Right lobe of liver (tissue), 6 donors: ENCODE data around the gene DCXR. TPM values are rescaled to one million over a fixed set of nuclear protein-coding genes. Genes with fewer than 3 reads are reported as not detected.
A peak's percentile ranks its signal among the peaks of the same experiment; 100 is the strongest.

Experiments used
- ATAC-seq, 4 donors: fragments of 200-7000 bp; cut with Tn5 transposase; one replicate each; pipeline ENCODE4 v1.9.1; 2020; ENCODE audit warnings: mild to moderate bottlenecking in 4 of 4, moderate library complexity in 4 of 4
- DNase-seq, 3 donors: peaks; one replicate each; pipeline ENCODE4 v3.0.0-alpha.2; 2020
- H3K27ac ChIP-seq, 3 donors: fragments of 200-600 bp; one replicate each; pipeline ENCODE4 v1.8.0; 2022
- H3K27me3 ChIP-seq, 2 donors: fragments of 200-600 bp; one replicate each; pipeline ENCODE4 v1.8.0; 2022
- H3K36me3 ChIP-seq, 4 donors: fragments of 200-600 bp; sonication (generic) in 1 of 4; one replicate each; pipeline versions ENCODE4 v1.5.1 to v1.8.0; 2017 to 2022; ENCODE audit warnings: control low read depth in 1 of 4
- H3K4me1 ChIP-seq, 4 donors: fragments of 200-600 bp; sonication (generic) in 1 of 4; one replicate each; pipeline versions ENCODE4 v1.5.1 to v1.8.0; 2017 to 2022; ENCODE audit warnings: control low read depth in 1 of 4
- H3K4me3 ChIP-seq, 3 donors: fragments of 200-600 bp; one replicate each; pipeline ENCODE4 v1.8.0; 2022
- H3K9me3 ChIP-seq, 4 donors: fragments of 200-600 bp; sonication (generic) in 1 of 4; one replicate each; pipeline versions ENCODE4 v1.5.1 to v1.8.0; 2017 to 2022; ENCODE audit warnings: control low read depth in 1 of 4
- CTCF ChIP-seq, 4 donors: fragments of 200-600 bp in 3 of 4; fragments of 450-650 bp in 1 of 4; IDR thresholded peaks; one replicate each; pipeline versions ENCODE4 v1.5.1 to v1.8.0; 2016 to 2022; ENCODE audit warnings: antibody characterized with exemption in 4 of 4, mild to moderate bottlenecking in 2 of 4
- POLR2A ChIP-seq: fragments of 450-650 bp; IDR thresholded peaks from one replicate; pipeline ENCODE4 v1.6.1; 2017; ENCODE audit warnings: antibody characterized with exemption, mild to moderate bottlenecking
- WGBS: methylation state at CpG from one replicate; pipeline ENCODE4 v1.1.6; 2018; ENCODE audit warnings: low coverage, low lambda C conversion rate; ENCODE audit not compliant: insufficient coverage; ENCODE audit errors: missing lambda C conversion rate; 5-methylcytosine and 5-hydroxymethylcytosine counted together
- intact Hi-C, 2 donors: fragments of 100-400 bp; cut with DNase I; formaldehyde crosslinking; loops; one replicate each; pipeline versions ENCODE4 v1.11.2 to v1.14.1; 2022
- total RNA-seq, 6 experiments: library from RNA; depleted of rRNA in 2 of 6; stranded (reverse); fragments of >200 nt in 2 of 6; fragmentation: NEBNext Ultra II Directional in 3 of 6; extraction: Animal tissue kit (Norgen Biotek cat#: 25700) in 3 of 6; gene quantifications; one replicate each; pipeline versions ENCODE4 v1.1.0 to v1.2.4, GENCODE V29; 2016 to 2023
- donor health status: DM: no; HTN: yes; CAD: no.
- donor health status: DM: no; HTN: no; CAD: no.
- donor health status: DM: no; HTN: no; CAD: no.
- donor health status: DM: no; HTN: yes; CAD: no.
- donor health status: DM: no; HTN: yes; CAD: no.

The DCXR gene
- total RNA-seq, 6 experiments from 2014 or later = 389 to 1,607 (median 735) TPM

DNA sequence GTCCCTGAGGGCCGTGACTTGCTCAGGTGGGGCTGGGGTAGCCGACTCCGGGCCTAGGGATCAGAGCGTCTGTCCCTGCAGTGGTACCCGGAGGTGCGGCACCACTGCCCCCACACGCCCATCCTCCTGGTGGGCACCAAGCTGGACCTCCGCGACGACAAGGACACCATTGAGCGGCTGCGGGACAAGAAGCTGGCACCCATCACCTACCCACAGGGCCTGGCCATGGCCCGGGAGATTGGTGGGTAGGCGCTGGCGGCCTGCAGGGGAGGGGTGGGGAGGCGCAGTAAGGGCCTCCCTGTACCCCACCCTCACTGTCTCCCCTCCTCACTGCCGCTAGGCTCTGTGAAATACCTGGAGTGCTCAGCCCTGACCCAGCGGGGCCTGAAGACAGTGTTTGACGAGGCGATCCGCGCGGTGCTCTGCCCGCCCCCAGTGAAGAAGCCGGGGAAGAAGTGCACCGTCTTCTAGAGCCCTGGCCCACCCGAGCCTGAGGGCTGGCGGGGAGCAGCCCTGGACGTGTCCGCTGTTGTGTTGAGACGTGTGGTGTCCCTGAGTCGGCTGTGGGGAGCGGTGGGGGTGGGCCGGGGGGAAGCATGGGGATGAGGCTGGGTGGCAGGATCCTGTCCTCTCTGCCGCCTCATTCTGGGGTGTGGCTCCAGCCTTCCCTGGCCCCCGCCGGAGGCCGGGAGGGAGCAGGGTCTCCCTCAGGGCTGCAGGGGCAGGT is 4.0 kb downstream of the DCXR start:
- H3K4me3 ChIP-seq = no peak overlapping the region
- no peak for TF ChIP-seq POLR2A
- no peak for TF ChIP-seq CTCF (IDR thresholded peaks at IDR 0.05)
- ATAC-seq (no peak), DNase-seq (no peak)
- peaks cover 0 to 36% (median 13%) of the 10 kb centered on the region in 4 donors for H3K4me1 ChIP-seq
- H3K36me3 ChIP-seq = peaks cover 0 to 16% (median 0%) of the 10 kb centered on the region in 4 donors
- peak overlapping the region in 1 of 3 donors; percentile 51 for H3K27ac ChIP-seq
- WGBS = 20% methylated on average over 1 of the region's 38 CpGs
- H3K27me3 ChIP-seq = no peaks in the 10 kb centered on the region
- intact Hi-C loops = loop anchor here (5.0 to 10.0 kb wide), 3 partner anchors 51 to 124 kb away; partner anchors contain the start of gene FASN (in 1 of the 2)
- H3K9me3 ChIP-seq = no peaks in the 10 kb centered on the region

GRCh38 chr17:82031885-82032627 is 5.4 kb downstream of the DCXR start:
- H3K4me3 ChIP-seq = peak overlapping the region in 2 of 3 donors; percentile 25 to 60
- H3K27ac ChIP-seq = no peak overlapping the region
- H3K36me3 ChIP-seq = peaks cover 0 to 16% (median 0%) of the 10 kb centered on the region in 4 donors
- H3K9me3 ChIP-seq = no peaks in the 10 kb centered on the region
- peaks cover 0 to 31% (median 12%) of the 10 kb centered on the region in 4 donors for H3K4me1 ChIP-seq
- intact Hi-C loops = loop anchor here (2.0 to 10.0 kb wide), 4 partner anchors 53 to 125 kb away; partner anchors contain the start of gene FASN (in 1 of the 2)
- DNase-seq = peak in 1 of 3 donors; percentile 76
- TF ChIP-seq POLR2A (no peak), CTCF (IDR thresholded peaks at IDR 0.05) (no peak)
- ATAC-seq = peak; percentile 6 to 47 (median 24)
- WGBS = no CpG with 5 or more reads among the region's 59 CpGs
- no peaks in the 10 kb centered on the region for H3K27me3 ChIP-seq

DNA sequence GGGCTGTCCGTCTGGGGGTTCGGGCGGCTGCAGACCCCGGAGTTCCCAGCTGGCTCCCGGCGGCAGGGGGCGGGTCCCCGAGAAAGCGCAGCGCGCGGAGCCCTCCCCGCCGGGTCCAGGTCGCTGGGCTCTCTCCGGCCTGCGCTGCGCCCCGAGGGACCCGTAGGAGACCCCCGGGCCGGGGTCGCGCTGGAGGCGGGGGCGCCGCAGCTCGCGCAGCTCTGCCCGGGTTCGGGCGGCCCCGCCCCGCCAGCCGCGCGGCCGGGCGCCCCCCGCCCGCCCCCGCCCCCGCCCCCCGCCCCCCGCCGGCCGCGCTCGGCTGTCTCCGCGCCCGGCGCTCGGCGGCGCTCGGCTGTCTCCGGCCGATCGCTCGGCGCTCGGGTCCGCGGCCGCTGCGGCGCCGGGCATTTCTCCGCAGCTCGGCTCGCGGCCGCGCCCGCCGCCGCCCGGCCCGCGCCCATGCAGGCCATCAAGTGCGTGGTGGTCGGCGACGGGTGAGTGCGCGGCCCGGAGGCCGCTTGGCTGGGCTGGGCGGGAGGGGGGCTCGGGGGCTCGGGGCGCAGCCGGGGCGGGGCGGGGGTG is 6.1 kb downstream of the DCXR start, which contains the start of gene RAC3:
TSS of gene RAC3 (plus strand) at position 376 of the 582 bp plus-strand sequence. CDS start at position 460, 84 bp downstream.
- TF ChIP-seq CTCF (IDR thresholded peaks at IDR 0.05) = no peak
- no peak for TF ChIP-seq POLR2A
- Histone ChIP-seq H3K36me3 (peaks cover 0 to 12% (median 0%) of the 10 kb centered on the region in 4 donors), H3K9me3 (no peaks in the 10 kb centered on the region), H3K27me3 (no peaks in the 10 kb centered on the region), H3K4me3 (peak within 1 kb of the TSS; percentile 44 to 60 (median 46)), H3K27ac (peak within 1 kb of the TSS; percentile 16 to 65 (median 49)), H3K4me1 (peaks cover 0 to 33% (median 13%) of the 10 kb centered on the region in 4 donors)
- intact Hi-C loops = loop anchor here (2.0 to 10.0 kb wide), 4 partner anchors 53 to 126 kb away; partner anchors contain the start of gene FASN (in 1 of the 2)
- DNase-seq (no peak), ATAC-seq (peak in 2 of 4 donors; percentile 0)
- WGBS = 0% methylated on average over 9 of the region's 96 CpGs
